Amniotic stem cell (primary cell): ENCODE results near the gene HDAC5.
A peak's percentile ranks its signal among the peaks of the same experiment; 100 is the strongest.
"Not testable (repeated sequence)": the region's sequence is repeated elsewhere in the genome, so short reads cannot be mapped to it uniquely, and the experiment has no call there.

Experiments used
- DNase-seq: peaks from one replicate; lab custom pipeline; 2025; lab: John Stamatoyannopoulos, UW

HDAC5 gene

DNA sequence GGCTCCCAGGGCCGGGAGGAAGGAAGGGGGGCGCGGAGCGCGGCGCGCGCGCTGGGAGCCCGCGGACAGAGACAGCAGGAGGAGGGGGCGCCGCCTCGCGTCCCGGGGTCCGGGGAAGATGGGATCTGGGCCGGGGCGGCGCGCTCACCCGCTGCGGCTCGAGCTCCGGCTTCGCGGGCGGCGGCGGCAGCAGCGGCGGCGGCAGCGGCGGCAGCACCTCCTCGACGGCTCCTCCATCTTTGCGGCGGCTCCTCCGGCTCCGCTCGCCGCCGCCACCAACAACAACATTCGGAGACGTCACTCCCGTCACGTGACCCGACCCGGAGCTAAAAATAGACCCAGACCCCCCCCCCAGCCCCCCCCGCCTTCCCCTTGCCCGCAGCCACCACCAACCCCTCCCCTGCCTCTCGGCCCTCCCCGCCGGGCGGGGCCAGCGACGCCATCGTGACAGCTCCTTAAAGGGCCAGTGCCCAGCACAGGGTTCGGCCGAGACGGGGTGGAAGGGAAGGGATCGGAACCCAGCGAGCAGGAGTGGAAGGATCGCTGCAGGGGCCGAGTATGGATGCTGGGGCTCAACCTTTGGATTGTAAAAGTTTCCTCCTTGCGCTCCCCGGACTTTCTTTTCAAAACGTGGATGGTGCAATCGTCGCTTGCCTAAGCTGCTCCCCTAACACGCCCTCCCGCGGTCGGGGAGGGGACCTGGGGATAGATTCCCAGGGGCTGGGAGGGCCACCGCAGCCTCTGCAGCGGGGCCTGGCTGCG lies at the start of gene HDAC5:
Gene HDAC5, minus strand, starts transcription at position 286 of the 762 bp plus-strand sequence. CDS start 6,126 bp downstream, outside the sequence.
- DNase-seq: peak; percentile 91

DNA sequence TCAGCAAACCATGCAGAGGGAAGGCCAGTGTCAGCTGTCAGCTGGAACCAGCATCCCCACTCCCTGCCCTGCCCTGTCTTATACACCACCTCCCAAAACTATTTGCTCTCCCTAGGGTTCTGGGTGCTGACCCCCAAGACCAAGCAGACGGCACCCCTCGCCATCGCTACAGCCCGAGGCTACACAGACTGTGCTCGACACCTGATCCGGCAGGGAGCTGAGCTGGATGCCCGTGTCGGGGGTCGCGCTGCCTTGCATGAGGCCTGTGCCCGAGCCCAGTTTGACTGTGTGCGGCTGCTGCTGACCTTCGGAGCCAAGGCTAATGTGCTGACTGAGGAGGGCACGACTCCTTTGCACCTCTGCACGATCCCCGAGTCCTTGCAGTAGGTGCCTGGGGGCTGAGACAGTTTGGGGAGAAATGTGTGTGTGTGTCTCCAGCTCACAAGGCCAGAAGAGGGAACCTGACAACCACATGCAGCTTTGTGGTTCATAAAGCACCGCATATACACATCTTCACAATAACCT lies 48.6 kb upstream of the HDAC5 start:
- DNase-seq: no peak

DNA sequence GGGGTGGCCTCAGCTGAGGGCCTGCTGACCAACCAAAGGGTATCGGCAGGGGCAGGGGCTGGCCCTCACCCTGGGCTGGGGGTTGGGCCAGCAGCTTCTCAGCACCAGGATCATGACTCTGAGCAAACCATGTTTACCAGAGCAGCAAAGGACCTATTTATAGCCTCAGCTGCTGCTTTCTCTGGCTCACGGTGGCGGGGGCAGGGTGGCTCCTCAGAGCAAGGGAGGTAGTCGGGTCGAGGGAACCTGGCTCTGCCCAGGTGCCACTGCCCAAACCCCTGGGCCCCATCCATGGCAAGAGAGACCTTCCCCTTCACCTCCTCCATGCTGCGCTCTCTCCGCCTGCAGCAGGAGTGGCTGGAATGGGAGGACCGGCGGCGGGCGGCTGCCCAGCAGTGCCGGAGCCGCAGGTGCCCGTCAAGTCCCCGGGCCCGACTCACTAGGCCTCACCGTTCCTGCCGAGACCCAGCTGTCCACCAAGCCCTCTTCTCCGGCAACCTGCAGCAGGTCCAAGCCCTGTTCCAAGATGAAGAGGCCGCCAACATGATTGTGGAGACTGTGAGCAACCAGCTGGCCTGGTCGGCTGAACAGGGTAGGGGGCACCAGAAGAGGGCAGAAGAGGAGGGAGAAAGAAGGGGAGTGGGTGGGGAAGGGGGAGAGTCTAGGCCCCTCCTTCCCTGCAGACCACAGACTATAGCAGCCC lies 47.2 kb upstream of the HDAC5 start, which contains the start of gene ASB16:
Gene ASB16, plus strand, starts transcription at position 206 of the 703 bp plus-strand sequence. Its CDS starts 86 bp downstream, at position 292.
- DNase-seq: no peak

DNA sequence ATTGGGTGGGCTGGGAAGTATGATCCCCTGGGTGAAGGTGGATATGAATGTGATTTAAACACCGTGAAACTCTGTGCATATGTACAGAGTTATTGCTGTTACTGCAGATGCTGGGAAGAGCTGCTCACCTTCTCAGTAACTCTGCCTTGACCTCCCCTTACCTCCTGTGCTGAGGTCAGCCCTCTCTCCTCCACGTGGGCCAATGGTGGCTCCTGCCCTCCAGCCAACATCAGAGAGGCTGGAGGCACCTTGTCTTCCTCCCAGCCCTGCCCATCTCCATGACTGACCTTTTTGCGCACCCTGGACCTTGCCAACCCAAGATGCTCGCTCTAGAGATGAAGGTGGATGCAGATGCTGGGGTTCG lies 46.7 kb upstream of the HDAC5 start:
- DNase-seq: no peak

DNA sequence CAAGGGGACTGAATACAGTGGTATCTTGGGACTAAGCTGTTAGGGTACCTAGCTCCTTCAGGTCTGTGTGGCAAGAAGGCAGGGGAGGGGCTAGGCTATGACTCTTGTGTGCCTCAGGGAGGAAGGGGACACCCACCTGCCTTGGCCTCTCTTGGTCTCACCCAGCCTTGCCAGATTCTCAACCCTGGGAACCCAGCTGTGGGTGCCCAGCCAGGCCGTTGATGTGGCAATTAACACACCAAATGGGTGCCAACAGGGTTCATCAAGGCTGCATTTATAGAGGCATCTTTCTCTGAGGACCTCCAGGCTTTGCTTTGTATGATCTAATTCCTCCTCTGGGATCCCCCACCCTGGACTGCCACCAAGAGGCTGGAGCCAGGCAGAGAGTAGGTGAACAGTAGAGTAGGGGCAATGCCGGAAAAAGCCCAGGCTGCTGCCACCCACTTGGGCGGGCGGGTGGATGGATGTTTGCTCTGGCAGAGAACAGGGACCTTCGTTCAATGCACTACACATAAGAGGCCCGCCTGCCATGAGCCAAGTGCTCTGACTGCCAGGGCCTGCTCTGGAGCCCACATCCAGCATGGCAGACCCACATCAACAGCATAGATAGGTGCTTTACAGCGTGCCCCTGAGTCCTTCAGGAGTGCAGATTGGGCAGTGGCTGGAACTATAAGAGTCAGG lies 43.9 kb upstream of the HDAC5 start:
- DNase-seq: no peak

DNA sequence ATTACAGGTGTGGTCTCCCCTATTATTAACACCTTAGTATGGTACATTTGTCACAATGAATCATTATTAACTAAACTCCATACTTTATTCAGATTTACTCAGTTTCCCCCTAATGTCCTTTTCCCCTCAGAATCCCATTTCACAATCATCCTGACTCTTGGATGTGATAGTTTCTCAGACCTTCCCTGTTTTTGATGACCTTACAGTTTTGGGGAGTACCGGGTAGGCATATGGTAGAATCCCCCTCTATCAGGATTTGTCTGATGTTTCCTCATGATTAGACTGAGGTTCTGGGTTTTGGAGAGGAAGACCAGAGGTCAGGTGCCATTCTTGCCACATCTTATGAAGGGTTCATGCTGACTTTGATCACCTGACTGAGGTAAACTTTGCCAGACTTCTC lies 41.0 kb upstream of the HDAC5 start:
- no peak for DNase-seq

DNA sequence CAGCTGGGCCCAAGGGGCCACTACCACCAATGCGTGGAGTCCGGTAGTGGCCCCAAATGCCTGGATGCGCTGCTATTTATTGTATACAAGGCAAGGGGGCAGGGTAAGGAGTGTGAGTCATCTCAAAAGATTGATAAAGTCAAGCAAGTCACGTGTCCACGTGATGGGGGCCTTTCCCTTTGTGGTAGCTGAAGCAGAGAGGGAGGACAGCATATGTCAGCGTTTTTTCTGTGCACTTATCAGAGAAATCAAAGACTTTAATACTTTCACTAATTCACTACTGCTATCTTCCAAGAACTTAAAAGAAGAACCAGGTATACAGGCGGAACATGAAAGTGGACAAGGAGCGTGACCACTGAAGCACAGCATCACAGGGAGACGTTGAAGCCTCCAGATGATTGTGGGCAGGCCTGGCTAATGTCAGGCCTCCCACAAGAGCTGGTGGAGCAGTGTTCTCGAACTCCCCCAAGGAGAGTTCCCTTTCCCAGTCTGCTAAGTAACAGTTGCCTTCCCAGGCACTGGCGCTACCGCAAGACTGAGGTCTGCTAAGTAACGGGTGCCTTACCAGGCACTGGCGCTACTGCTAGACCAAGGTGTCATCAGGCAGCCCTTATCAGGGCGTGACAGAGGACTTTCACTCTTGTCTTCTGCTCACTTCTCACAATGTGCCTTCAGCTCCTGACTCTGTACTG lies 36.2 kb upstream of the HDAC5 start:
- DNase-seq: no peak

DNA sequence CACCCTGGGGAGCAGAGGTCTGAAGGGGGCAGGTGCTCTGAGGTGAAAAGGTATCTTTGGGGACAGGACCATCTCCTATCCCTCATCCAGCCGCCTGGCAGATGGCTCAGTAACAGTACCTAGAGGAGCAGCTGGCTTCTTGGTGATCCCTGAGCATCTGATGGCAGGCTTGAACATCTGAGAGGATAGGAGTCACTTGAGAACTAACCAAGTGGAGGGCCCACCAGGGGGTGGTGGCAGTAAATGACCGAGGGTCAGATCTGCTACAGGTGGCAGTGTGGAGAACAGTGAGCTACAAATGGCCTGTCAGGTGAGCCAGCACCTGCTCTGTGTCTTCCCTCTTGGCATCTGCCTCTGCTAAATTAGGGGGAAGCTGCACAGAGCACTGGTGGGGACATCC lies 32.0 kb upstream of the HDAC5 start:
- no peak for DNase-seq

DNA sequence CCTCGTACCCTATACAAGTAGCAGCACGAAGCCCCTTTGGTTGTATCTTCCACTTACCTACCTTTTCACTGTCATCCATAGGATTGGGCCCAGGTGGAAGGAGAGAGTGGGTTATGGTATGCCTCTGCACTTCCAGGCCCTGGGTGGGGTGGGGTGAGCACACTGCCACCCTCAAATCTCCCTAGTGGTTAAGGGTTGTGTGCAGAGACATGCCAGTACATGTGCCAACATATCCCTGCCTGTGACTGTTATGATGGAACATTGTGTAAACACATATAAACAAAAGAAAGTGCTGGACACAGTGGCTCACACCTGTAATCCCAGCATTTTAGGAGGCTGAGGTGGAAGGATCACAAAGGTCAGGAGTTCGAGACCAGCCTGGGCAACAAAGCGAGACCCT lies 29.4 kb upstream of the HDAC5 start:
- no peak for DNase-seq

DNA sequence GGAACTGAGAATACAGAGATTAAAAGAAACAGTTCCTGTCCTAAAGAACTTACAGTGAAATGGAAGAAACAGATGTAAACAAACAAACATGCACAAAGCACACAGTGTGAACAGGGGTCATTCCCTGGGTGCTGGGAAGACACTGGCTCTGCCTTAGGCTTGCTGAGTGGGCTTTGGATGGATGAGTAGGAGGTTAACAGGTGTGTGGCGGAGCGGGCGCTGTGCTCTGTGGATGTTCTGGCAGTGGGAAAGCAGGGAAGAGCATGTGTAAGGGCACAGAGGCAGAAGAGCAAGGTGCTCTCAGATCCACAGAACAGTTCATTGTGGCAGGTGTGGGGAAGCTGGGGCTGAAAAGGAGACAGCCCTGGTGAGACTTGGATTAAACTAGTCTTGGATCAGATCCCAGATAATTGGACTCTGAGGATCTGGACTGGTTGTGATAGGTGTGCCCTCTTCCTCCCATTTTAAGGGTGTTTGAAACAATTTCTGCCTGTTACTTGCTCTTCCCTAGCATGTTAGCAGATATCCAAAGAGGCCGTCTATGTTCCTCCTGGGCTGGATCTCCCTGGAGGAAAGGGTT lies 26.4 kb upstream of the HDAC5 start:
- DNase-seq: no peak

DNA sequence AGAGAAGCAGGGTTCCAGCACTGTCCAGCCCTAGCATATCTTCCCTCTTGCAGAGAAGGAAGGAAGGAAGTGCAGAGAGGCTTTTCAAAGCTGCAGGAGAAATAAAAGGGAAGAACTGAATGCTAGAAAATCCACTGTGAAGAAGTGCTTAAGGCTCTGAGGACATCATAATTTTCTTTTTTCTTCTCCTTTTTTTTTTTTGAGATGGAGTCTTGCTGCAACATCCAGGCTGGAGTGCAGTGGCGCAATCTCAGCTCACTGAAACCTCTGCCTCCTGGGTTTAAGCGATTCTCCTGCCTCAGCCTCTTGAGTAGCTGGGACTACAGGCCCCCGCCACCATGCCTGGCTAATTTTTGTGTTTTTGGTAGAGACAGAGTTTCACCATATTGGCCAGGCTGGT lies 25.6 kb upstream of the HDAC5 start:
- not testable (repeated sequence) for DNase-seq

DNA sequence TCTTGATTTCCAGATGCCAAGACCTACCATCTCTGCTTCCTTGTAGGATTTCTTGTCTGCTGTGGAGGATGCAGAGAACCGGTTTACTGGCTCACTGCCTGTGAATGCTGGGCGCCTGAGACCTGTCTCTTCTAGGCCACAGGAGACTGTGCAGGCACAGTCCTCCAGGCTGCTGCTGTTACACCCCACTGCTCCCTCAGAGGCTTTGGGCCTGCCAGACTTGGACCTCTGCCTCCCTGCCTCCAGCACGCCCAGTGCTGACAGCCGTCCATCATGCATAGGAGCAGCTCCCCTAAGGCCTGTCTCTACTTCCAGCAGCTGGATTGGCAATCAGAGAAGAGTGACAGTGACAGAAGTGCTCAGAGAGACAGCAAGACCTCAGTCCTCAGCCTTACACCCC lies 24.4 kb upstream of the HDAC5 start:
- no peak for DNase-seq

DNA sequence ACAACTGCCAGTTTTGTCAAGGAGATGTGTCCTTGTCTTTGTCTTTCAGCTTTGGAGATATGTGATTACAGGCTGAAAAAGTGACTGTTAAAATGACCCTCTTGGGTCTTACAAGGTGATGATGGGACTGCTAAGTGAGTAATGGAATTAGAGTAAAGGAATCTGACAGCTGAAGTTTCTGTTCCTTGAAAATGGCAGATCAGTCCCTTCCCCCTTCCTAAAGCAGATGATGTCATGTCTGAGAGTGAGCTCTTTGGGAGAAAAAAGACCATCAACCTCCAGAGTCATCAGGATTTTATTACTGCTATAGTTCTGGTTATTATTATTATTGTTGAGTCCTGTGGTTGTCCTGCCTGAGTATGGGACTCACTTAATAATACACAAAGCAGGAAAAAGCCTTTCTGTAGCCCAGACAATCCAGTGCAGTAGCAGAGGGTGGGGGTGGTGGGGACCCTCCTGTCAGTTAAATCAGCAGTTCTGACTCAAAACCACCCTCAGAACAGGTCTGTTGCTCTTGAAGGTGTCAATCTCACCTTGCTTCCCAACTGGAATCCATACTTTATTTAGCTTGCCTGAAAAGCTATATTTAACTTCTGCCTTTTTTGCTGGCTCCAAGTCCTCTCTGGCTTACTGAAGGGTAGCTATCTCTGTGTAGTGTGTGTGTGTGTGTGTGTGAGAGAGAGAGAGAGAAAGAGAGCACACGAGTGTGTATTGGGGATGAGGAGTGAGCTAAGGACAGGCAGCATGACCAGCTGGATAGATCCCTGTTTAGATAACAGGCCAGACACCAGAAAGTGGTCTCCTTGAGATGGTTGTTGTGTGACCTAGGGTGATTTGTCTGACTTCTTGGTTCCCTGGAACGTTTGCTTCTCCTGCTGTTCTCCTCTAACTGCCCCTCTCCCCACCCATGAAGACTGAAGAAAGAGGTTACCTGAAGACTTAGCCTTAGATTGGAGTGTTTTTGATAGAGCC lies 23.2 kb upstream of the HDAC5 start:
- DNase-seq: no peak

DNA sequence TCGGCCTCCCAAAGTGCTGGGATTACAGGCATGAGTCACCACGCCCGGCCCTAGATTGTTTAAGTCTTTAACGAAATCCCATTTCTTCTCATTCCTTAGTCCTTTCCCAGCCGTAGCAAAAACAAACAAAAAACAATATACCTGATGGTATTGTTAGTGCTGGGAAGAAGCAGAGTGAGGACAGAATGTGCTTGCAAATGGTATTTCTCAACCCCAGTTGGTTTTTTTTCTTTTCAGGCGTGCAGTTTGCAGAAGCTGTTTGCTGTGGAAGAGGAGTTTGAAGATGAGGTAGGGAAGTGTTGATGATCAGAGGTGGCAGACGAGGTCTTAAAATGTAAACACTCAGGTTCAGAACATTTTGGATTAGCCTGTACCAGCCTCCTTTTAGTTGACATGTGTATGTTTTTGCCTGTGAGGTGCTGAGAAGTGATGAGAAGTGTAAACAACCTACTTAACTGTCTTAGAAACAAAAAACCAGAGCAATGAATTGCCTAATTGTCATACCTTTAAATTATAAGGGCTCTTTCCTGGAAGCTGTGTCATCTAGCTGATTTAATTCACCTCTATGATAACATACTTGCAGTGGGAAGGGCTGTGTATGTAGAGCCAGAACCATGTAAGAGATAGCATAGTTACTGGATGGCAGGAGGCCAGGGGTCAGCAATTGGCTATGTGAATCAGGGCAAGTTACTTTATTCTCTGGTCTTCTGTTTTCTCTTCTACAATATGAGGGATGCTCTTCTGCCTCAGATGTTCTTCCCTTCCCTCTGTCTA lies 21.7 kb upstream of the HDAC5 start:
- no peak for DNase-seq

DNA sequence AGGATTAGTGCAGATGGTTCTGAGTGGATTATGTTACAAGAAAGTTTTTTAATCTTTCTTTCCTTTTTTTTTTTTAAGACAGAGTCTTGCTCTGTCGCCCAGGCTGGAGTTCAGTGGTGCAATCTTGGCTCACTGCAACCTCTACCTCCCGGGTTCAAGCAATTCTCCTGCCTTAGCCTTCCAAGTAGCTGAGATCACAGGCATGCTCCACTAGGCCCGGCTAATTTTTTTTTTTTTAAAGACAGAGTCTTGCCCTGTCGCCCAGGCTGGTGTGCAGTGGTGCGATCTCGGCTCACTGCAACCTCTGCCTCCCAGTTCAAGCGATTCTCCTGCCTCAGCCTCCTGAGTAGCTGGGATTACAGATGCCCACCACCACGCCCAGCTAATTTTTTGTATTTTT lies 20.5 kb upstream of the HDAC5 start:
- not testable (repeated sequence) for DNase-seq

DNA sequence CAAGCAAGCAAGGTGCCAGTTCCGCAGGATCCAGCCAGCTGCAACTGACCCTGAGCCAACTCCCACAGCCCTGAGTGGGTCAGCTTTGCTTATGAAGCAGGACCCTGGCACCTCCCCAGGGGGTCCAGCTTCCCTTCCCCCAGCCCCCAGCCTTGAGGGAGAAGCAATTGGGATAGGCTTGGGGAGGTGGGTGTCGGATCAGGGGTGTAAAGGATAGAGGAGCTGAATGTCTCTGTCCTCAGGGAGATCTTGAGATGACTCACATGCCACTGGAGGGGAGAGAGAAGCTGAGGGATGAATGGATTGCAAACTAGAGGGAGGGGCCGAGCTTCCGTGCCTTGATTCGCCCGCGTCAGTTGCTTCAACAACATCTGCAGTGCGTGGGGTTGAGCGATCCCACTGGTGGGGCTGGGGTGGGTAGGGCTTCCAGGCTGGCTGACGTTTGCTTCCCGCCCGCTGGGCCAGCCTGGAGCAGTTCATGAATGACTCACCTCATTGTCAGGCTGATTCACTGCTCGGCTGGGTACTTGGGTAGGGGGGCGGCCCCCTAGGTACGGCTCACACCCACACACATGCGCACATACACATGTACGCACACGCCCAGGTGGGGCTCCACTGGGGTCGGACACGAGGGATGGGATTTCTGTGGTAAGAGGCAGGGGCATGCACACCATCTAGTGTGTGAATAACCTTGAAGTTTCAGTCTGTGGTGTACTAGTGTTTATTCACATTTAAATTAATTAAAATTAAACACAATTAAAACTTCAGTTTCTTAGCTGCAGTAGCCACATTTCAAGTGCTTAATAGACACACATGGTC lies 14.7 kb upstream of the HDAC5 start:
- DNase-seq: peak; percentile 97

DNA sequence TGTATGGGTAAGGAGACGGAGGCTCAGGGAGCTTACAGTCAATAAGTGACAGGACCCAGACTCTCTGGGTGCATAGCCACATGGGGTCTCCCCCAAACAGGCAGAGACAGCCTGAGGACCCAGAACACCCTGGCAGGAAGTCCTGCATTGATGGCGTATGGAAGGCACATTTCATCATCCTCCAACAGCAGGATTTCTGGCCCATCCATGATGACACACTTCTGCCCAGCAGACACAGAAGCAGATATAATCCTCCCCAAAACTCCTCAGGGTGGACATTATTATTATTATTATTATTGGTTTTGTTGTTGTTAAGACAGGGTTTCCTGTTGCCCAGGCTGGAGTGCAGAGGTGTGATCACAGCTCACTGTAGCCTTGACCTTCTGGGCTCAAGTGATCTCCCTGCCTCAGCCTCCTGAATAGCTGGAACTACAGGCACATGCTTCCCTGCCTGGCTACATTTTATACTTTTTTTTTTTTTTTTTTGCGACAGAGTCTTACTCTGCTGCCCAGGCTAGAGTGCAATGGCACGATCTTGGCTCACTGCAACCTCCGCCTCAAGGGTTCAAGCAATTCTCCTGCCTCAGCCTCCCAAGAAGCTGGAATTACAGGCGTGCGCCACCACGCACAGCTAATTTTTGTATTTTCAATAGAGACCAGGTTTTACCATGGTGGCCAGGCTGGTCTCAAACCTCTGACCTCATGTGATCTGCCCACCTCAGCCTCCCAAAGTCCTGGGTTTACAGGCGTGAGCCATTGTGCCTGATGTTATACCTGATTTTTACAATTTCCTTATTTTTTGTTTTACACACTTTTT lies 11.5 kb upstream of the HDAC5 start:
- no peak for DNase-seq

DNA sequence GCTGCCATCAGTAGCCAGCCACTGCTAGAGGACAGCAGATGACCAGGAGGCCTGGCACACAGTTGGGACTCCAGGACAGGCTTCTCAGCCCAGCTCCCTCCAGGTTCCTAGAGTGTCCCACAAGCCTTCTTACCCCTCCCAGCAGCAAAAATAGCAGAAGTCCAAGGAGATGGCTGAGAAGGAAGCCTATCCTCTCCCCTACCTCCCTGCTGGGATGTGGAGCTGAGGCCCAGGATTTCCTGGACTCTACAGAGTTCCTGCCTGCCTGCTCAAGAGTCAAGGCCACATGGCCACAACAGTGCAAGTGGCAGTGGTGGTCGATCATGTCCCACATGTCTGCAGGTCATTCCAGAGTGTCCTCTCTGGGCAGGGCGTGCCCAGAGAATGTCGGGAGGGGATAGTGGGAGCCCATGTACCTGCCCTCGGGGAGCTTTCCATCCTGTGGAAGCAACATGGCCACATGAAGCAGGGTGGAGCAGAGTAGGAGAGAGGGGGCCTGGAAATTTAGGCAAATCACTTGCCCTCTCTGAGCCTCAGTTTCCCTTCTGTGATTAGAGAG lies 10.6 kb upstream of the HDAC5 start:
- DNase-seq: no peak
